NCI-H82 treated with DMSO at 0.1 percent for 48 hours (cell line): ENCODE results near the gene CASP8.

ENCODE experiments used
- DNase-seq: peaks from one replicate; lab custom pipeline; 2025; ENCODE audit not compliant: unreplicated experiment; lab: John Stamatoyannopoulos, UW

The CASP8 gene

GRCh38 chr2:201329409-201329808 is 69.1 kb downstream of the CASP8 start:
- no peak for DNase-seq
